Nephron (organoid): ENCODE measurements around the gene XXYLT1.

ENCODE experiments used
- H3K27ac Mint-ChIP-seq, 3 experiments: 2 replicates each; pipeline ENCODE4 v1.8.0; 2020; ENCODE audit warnings: mixed read lengths in 3 of 3, mild to moderate bottlenecking in 2 of 3, moderate library complexity in 1 of 3
- H3K27me3 Mint-ChIP-seq: 2 replicates; pipeline ENCODE4 v1.8.0; 2021; ENCODE audit warnings: low read depth, mild to moderate bottlenecking, moderate library complexity, mixed read lengths
- H3K36me3 Mint-ChIP-seq: 2 replicates; pipeline ENCODE4 v1.8.0; 2020; ENCODE audit warnings: low read depth, mixed read lengths
- H3K4me1 Mint-ChIP-seq: 2 replicates; pipeline ENCODE4 v1.8.0; 2020; ENCODE audit warnings: mixed read lengths
- H3K4me3 Mint-ChIP-seq, 3 experiments: 2 replicates each; pipeline ENCODE4 v1.8.0; 2020; ENCODE audit warnings: mild to moderate bottlenecking in 3 of 3, mixed read lengths in 3 of 3, moderate library complexity in 2 of 3
- H3K9me3 Mint-ChIP-seq: 2 replicates; pipeline ENCODE4 v1.8.0; 2020; ENCODE audit warnings: mixed read lengths
- TF ChIP-seq, protein P1 (sequence below), 3 experiments: fragments of 200-600 bp; sonication (generic); IDR thresholded peaks; one replicate each; pipeline ENCODE4 v1.5.0; 2021; ENCODE audit warnings: antibody characterized with exemption in 3 of 3; ENCODE audit not compliant: unreplicated experiment in 3 of 3

The XXYLT1 gene

DNA sequence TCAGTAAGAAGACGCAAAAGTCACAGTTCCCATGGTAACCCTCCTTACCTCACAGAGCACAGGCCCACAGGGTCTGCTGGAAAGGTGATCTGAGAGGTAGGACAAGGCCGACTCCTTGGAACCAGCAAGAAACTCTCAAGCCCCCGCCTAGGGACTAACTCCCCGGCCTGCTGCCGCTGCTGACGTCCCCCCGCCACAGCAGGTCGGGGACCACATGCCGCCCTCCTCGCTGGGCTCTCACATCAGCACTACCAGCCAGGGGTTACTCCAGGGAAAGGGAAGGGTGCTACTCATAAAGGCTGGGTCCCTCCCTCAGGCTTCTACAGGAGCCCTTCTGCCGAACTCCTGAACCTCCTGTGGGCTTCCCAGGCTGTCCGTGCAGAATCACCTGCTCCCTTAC lies 94.2 kb downstream of the XXYLT1 start:
- Mint-ChIP-seq H3K36me3 (peaks cover 16% of the 10 kb centered on the region), H3K9me3 (no peaks in the 10 kb centered on the region), H3K4me3 (no peak overlapping the region), H3K27ac (peak overlapping the region in 1 of 3 experiments; percentile 80), H3K27me3 (no peaks in the 10 kb centered on the region), H3K4me1 (peaks cover 61% of the 10 kb centered on the region)
- TF ChIP-seq, protein P1, sequence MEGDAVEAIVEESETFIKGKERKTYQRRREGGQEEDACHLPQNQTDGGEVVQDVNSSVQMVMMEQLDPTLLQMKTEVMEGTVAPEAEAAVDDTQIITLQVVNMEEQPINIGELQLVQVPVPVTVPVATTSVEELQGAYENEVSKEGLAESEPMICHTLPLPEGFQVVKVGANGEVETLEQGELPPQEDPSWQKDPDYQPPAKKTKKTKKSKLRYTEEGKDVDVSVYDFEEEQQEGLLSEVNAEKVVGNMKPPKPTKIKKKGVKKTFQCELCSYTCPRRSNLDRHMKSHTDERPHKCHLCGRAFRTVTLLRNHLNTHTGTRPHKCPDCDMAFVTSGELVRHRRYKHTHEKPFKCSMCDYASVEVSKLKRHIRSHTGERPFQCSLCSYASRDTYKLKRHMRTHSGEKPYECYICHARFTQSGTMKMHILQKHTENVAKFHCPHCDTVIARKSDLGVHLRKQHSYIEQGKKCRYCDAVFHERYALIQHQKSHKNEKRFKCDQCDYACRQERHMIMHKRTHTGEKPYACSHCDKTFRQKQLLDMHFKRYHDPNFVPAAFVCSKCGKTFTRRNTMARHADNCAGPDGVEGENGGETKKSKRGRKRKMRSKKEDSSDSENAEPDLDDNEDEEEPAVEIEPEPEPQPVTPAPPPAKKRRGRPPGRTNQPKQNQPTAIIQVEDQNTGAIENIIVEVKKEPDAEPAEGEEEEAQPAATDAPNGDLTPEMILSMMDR (IDR thresholded peaks at IDR 0.05; ENCODE audit: unreplicated experiment in 3 of 3) = no peak

DNA sequence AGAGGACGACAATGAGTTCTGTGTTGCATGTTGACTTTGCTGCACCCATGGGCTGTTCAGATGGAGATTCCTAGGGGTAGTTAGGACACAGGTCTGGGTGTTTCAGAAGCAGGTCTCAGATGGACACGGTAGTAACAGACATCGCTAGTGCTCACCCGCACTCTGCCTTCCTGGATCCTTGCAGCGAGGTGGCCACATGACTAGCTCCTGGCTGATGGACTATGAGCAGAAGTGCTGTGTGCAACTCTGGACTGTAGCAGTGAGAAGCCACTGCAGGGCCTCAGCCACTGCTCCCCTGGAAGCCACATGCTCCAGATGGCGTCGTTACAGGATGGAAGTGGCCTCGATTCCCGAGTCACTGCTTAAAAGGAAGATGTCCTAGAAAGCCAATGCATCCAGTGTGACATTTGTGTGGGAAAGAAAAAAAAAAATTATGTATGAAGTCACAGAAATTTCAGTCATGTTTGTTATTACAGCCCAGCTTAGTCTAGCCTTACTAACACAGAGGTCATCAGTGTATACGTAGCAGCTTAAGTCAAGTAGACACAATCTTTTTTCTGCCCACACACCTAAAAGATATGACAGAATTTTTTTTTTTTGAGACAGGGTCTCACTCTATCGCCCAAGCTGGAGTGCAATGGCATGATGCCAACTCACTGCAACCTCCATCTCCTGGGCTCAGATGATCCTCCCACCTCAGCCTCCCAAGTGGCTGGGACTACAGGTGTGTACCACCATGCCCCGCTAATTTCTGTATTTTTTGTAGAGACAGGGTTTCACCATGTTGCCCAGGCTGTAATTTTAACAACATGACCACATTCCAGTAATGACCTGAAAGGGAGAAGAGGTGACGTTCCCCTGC lies 95.3 kb downstream of the XXYLT1 start:
- no peak overlapping the region for H3K4me3 Mint-ChIP-seq
- no peaks in the 10 kb centered on the region for H3K9me3 Mint-ChIP-seq
- H3K4me1 Mint-ChIP-seq = peaks cover 61% of the 10 kb centered on the region
- no peak overlapping the region for H3K27ac Mint-ChIP-seq
- H3K27me3 Mint-ChIP-seq = no peaks in the 10 kb centered on the region
- TF ChIP-seq, protein P1 (IDR thresholded peaks at IDR 0.05; ENCODE audit: unreplicated experiment in 3 of 3) = no peak
- peaks cover 16% of the 10 kb centered on the region for H3K36me3 Mint-ChIP-seq

DNA sequence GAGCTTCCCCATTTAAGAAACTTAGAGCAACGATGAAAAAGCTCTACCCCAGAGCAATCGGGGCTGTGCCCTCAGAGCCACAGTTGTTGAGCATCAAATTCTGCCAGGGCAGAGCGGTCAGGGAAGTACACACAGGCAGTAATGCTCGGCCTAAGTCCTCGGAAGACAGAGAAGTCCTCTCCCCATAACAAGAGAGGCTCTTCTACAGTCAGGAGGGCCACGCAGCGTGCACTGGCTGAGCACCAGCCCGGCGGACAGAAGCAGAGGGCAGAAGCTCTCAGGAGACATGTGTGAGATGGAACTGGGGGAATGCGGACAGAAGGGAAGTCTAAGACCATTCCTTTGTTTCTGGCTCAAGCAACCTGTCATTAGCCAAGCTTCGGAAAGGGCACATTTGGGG lies 95.9 kb downstream of the XXYLT1 start:
- peaks cover 62% of the 10 kb centered on the region for H3K4me1 Mint-ChIP-seq
- TF ChIP-seq, protein P1 (IDR thresholded peaks at IDR 0.05; ENCODE audit: unreplicated experiment in 3 of 3) = no peak
- H3K4me3 Mint-ChIP-seq = no peak overlapping the region

DNA sequence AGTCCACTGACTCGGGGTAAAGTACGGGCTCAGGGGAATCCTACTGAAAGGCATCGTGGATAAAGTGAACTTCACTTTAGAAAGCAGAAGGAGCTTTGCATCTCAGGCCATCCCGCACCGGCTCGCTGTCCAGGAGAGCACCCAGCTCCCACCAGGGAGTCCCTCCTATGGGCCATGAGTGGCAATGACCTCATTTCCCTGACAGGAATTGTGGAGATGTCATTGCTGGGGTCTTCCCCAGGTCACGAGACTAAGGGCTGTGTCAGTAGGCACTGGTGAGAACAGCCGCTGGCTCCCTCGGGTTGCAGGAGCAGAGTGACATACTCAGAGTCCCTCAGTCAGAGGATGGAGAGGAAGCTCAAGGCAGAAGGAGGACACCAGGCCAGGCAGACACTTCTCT lies 97.3 kb downstream of the XXYLT1 start:
- no peaks in the 10 kb centered on the region for H3K27me3 Mint-ChIP-seq
- H3K36me3 Mint-ChIP-seq = peaks cover 16% of the 10 kb centered on the region
- TF ChIP-seq, protein P1 (IDR thresholded peaks at IDR 0.05; ENCODE audit: unreplicated experiment in 3 of 3) = no peak
- H3K4me1 Mint-ChIP-seq = peaks cover 49% of the 10 kb centered on the region
- H3K9me3 Mint-ChIP-seq = no peaks in the 10 kb centered on the region
- no peak overlapping the region for H3K4me3 Mint-ChIP-seq
- no peak overlapping the region for H3K27ac Mint-ChIP-seq

More for the DNA sequence above, 95.9 kb downstream of the XXYLT1 start:
- no peaks in the 10 kb centered on the region for H3K9me3 Mint-ChIP-seq
- no peak overlapping the region for H3K27ac Mint-ChIP-seq
- no peaks in the 10 kb centered on the region for H3K27me3 Mint-ChIP-seq
- H3K36me3 Mint-ChIP-seq = peaks cover 16% of the 10 kb centered on the region

DNA sequence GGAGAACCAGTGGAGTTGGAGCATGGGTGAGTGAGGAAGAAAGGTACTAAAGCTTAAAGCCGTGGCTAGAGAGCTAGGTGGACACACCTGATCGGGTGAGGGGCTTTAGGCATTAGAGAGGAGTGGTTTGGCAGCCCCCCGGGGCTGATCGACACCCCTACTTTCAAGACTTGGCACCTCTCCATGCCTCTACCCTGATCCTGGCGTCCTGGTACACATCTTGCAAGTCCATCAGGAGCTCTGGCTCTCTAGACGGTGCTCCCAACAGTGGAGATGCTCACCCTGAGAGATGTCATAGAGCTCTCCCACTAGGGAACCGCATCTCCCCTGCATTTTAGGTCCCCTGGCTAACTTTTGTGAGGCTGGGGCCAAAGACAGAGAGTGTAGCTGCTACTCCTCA lies 98.1 kb downstream of the XXYLT1 start:
- Mint-ChIP-seq H3K27ac (peak overlapping the region in 1 of 3 experiments; percentile 59), H3K36me3 (peaks cover 16% of the 10 kb centered on the region), H3K9me3 (no peaks in the 10 kb centered on the region), H3K4me1 (peaks cover 42% of the 10 kb centered on the region), H3K4me3 (no peak overlapping the region), H3K27me3 (peaks cover 3% of the 10 kb centered on the region)
- TF ChIP-seq, protein P1 (IDR thresholded peaks at IDR 0.05; ENCODE audit: unreplicated experiment in 3 of 3) = no peak
